GM12878 (cell line): ENCODE results near the gene TNF. TPM values are rescaled to one million over a fixed set of nuclear protein-coding genes. Genes with fewer than 3 reads are reported as not detected.

Source experiments
- ATAC-seq: fragments of 200-7000 bp; cut with Tn5 transposase; 3 replicates; pipeline ENCODE4 v1.9.1; 2020; ENCODE audit warnings: mild to moderate bottlenecking, moderate library complexity
- BruUV-seq: library from RNA; stranded (reverse); fragments of 400-500 nt; replicated peaks from 2 replicates; lab custom pipeline; 2021; lab: Mats Ljungman, UMichigan
- CTCF ChIA-PET: fragments of 300-600 bp; sonication (Branson Sonifier 250); formaldehyde crosslinking; extraction: SDS; loops from one replicate; lab custom pipeline; 2021; ENCODE audit warnings: inconsistent platforms; lab: Yijun Ruan, JAX
- POLR2A ChIA-PET: fragments of 350-600 bp; formaldehyde crosslinking; extraction: SDS; loops from one replicate; lab custom pipeline; 2021; ENCODE audit warnings: inconsistent platforms; lab: Charles Lee
- RAD21 ChIA-PET: fragments of 300-600 bp; sonication (Branson Sonifier 250); formaldehyde crosslinking; loops from one replicate; lab custom pipeline; 2023; ENCODE audit warnings: antibody characterized with exemption; ENCODE audit not compliant: unreplicated experiment; lab: Charles Lee
- SMC1A ChIA-PET: fragments of 300-600 bp; sonication (Branson Sonifier 250); formaldehyde crosslinking; loops from one replicate; lab custom pipeline; 2023; ENCODE audit not compliant: unreplicated experiment, uncharacterized antibody; lab: Charles Lee
- DNase-seq: peaks from one replicate; pipeline ENCODE4 v3.0.0-alpha.2; 2011; ENCODE audit warnings: low read depth, low spot score
- FAIRE-seq: peaks from 3 replicates; lab custom pipeline; 2011; peaks lifted over from hg19 to GRCh38; lab: Jason Lieb, UNC
- H2AFZ ChIP-seq: 2 replicates; pipeline ENCODE4 v1.6.0; 2011; ENCODE audit warnings: low read depth, low read length, control low read depth; ENCODE audit not compliant: control insufficient read depth
- H3K27ac ChIP-seq: 2 replicates; pipeline ENCODE4 v1.5.1; 2011; ENCODE audit warnings: control low read depth; ENCODE audit not compliant: control insufficient read depth, insufficient read depth
- H3K27me3 ChIP-seq, 2 experiments: replicated peaks in 1 of 2; 2 replicates each; pipeline versions ENCODE4 v1.6.0 to v1.6.1; 2011; ENCODE audit warnings: low read length in 1 of 2; ENCODE audit not compliant: control insufficient read depth in 2 of 2, insufficient read depth in 2 of 2
- H3K36me3 ChIP-seq, 2 experiments: 2 replicates each; pipeline ENCODE4 v1.5.1; 2011; ENCODE audit warnings: low read length in 1 of 2; ENCODE audit not compliant: control insufficient read depth in 2 of 2, insufficient read depth in 2 of 2
- H3K4me1 ChIP-seq: 2 replicates; pipeline ENCODE4 v1.6.1; 2011; ENCODE audit warnings: mild to moderate bottlenecking, low read length, moderate library complexity, mixed read lengths; ENCODE audit not compliant: control insufficient read depth, insufficient read depth
- H3K4me2 ChIP-seq: 2 replicates; pipeline ENCODE4 v1.6.0; 2011; ENCODE audit warnings: control low read depth; ENCODE audit not compliant: control insufficient read depth, insufficient read depth
- H3K4me3 ChIP-seq: fragments of 200-600 bp; sonication (generic); 2 replicates; pipeline ENCODE4 v1.5.1; 2016
- H3K79me2 ChIP-seq: 2 replicates; pipeline ENCODE4 v1.6.0; 2011; ENCODE audit warnings: low read length; ENCODE audit not compliant: control insufficient read depth, insufficient read depth
- H3K9ac ChIP-seq: 2 replicates; pipeline ENCODE4 v1.8.0; 2011; ENCODE audit warnings: low read length, control low read depth, mixed read lengths; ENCODE audit not compliant: control insufficient read depth, insufficient read depth
- H3K9me3 ChIP-seq: replicated peaks from 3 replicates; pipeline ENCODE4 v1.5.1; 2011; ENCODE audit warnings: mild to moderate bottlenecking, low read length; ENCODE audit not compliant: control insufficient read depth, insufficient read depth
- H4K20me1 ChIP-seq: 2 replicates; pipeline ENCODE4 v1.6.0; 2011; ENCODE audit not compliant: control insufficient read depth, insufficient read depth
- ATF7 ChIP-seq: fragments of 450-650 bp; IDR thresholded peaks from 2 replicates; pipeline ENCODE4 v1.6.1; 2016; ENCODE audit warnings: low read depth, mild to moderate bottlenecking
- BHLHE40 ChIP-seq, 2 experiments: fragments of 450-650 bp in 1 of 2; IDR thresholded peaks; 2 replicates each; pipeline ENCODE4 v1.6.1; 2011 to 2017; ENCODE audit warnings: low read depth in 2 of 2, borderline replicate concordance in 1 of 2, improper control_type of control experiment in 1 of 2, low read length in 1 of 2, mild to moderate bottlenecking in 1 of 2
- CHD1 ChIP-seq: IDR thresholded peaks from 2 replicates; pipeline ENCODE4 v1.6.1; 2012; ENCODE audit warnings: low read depth, low read length, improper control_type of control experiment
- CHD2 ChIP-seq: IDR thresholded peaks from 2 replicates; pipeline ENCODE4 v1.6.1; 2011; ENCODE audit warnings: low read depth, low read length, improper control_type of control experiment, borderline replicate concordance
- CREM ChIP-seq: IDR thresholded peaks from 2 replicates; pipeline ENCODE4 v1.6.1; 2014; ENCODE audit warnings: antibody characterized with exemption, low read depth
- DPF2 ChIP-seq: fragments of 450-650 bp; IDR thresholded peaks from 2 replicates; pipeline ENCODE4 v1.6.1; 2017; ENCODE audit warnings: mild to moderate bottlenecking
- EED ChIP-seq: sonication (generic); IDR thresholded peaks from 2 replicates; pipeline ENCODE4 v1.6.1; 2016; ENCODE audit warnings: antibody characterized with exemption, low read depth
- EGR1 ChIP-seq, 2 experiments: IDR thresholded peaks; 1 replicate in 1 of 2; 2 replicates in 1 of 2; pipeline ENCODE4 v1.6.1; 2011 to 2012; ENCODE audit warnings: low read depth in 2 of 2, low read length in 2 of 2, borderline replicate concordance in 1 of 2, mild to moderate bottlenecking in 1 of 2, moderate library complexity in 1 of 2
- EP300 ChIP-seq, 2 experiments: fragments of 150-350 bp in 1 of 2; IDR thresholded peaks; 2 replicates each; pipeline ENCODE4 v1.6.1; 2011 to 2012; ENCODE audit warnings: low read depth in 2 of 2, low read length in 2 of 2, borderline replicate concordance in 1 of 2, improper control_type of control experiment in 1 of 2, inconsistent platforms in 1 of 2; ENCODE audit not compliant: control insufficient read depth in 1 of 2
- GATAD2B ChIP-seq: fragments of 450-650 bp; conservative IDR thresholded peaks from 2 replicates; pipeline ENCODE4 v1.6.1; 2017; ENCODE audit warnings: low read depth, mild to moderate bottlenecking, moderate library complexity
- HDGF ChIP-seq: fragments of 450-650 bp; IDR thresholded peaks from 2 replicates; pipeline ENCODE4 v1.6.1; 2016; ENCODE audit warnings: antibody characterized with exemption
- IKZF1 ChIP-seq: fragments of 450-650 bp; conservative IDR thresholded peaks from 2 replicates; pipeline ENCODE4 v1.6.1; 2017; ENCODE audit warnings: antibody characterized with exemption, mild to moderate bottlenecking
- IRF4 ChIP-seq: IDR thresholded peaks from 2 replicates; pipeline ENCODE4 v1.6.1; 2011; ENCODE audit warnings: low read depth, low read length
- KDM1A ChIP-seq: fragments of 200-600 bp; sonication (generic); IDR thresholded peaks from 2 replicates; pipeline ENCODE4 v1.6.1; 2016; ENCODE audit warnings: borderline replicate concordance
- MTA2 ChIP-seq: fragments of 450-650 bp; IDR thresholded peaks from 2 replicates; pipeline ENCODE4 v1.6.1; 2016; ENCODE audit warnings: low read depth, mild to moderate bottlenecking, moderate library complexity
- NBN ChIP-seq: fragments of 450-650 bp; IDR thresholded peaks from 2 replicates; pipeline ENCODE4 v1.6.1; 2016
- NR2F1 ChIP-seq: fragments of 450-650 bp; conservative IDR thresholded peaks from 2 replicates; pipeline ENCODE4 v1.6.1; 2017; ENCODE audit warnings: mild to moderate bottlenecking
- POU2F2 ChIP-seq: IDR thresholded peaks from 3 replicates; pipeline ENCODE4 v1.6.1; 2011; ENCODE audit warnings: low read depth, mild to moderate bottlenecking, low read length, borderline replicate concordance
- RAD51 ChIP-seq: fragments of 450-650 bp; IDR thresholded peaks from 2 replicates; pipeline ENCODE4 v1.6.1; 2016; ENCODE audit warnings: moderate library complexity, mild to moderate bottlenecking, inconsistent platforms
- SP1 ChIP-seq: IDR thresholded peaks from one replicate; pipeline ENCODE4 v1.6.1; 2011; ENCODE audit warnings: low read depth, low read length
- SRF ChIP-seq, 2 experiments: IDR thresholded peaks; 2 replicates each; pipeline ENCODE4 v1.6.1; 2011; ENCODE audit warnings: low read depth in 2 of 2, low read length in 2 of 2, mild to moderate bottlenecking in 1 of 2, moderate library complexity in 1 of 2
- TARDBP ChIP-seq: IDR thresholded peaks from 2 replicates; pipeline ENCODE4 v1.6.1; 2016; ENCODE audit warnings: borderline replicate concordance
- TCF12 ChIP-seq: IDR thresholded peaks from 2 replicates; pipeline ENCODE4 v1.6.1; 2011; ENCODE audit warnings: low read depth, mild to moderate bottlenecking, low read length
- YY1 ChIP-seq: IDR thresholded peaks from 2 replicates; pipeline ENCODE4 v1.6.1; 2011; ENCODE audit warnings: low read depth, mild to moderate bottlenecking, low read length
- ZNF384 ChIP-seq: IDR thresholded peaks from 2 replicates; pipeline ENCODE4 v1.6.1; 2012; ENCODE audit warnings: low read depth, mild to moderate bottlenecking, low read length, improper control_type of control experiment, borderline replicate concordance
- WGBS: methylation state at CpG from one replicate; pipeline ENCODE4 v1.1.6; 2016; ENCODE audit warnings: low lambda C conversion rate; ENCODE audit not compliant: insufficient replicate concordance, insufficient coverage; ENCODE audit errors: missing lambda C conversion rate; 5-methylcytosine and 5-hydroxymethylcytosine counted together
- in situ Hi-C: fragments of 300-500 bp; cut with MboI; formaldehyde crosslinking; loops from 9 replicates; pipeline ENCODE4 v1.14.3; 2018; ENCODE audit warnings: mixed read lengths
- intact Hi-C: fragments of 100-400 bp; cut with micrococcal nuclease; formaldehyde crosslinking; loops from one replicate; pipeline ENCODE4 v1.14.2; 2022; ENCODE audit not compliant: unreplicated experiment
- polyA plus RNA-seq, 11 experiments: library from polyadenylated mRNA; depleted of rRNA in 4 of 11; unstranded in 6 of 11; stranded (reverse) in 5 of 11; fragments of >200 nt; fragmentation: Nextera tagmentation in 4 of 11; fragmentation: Illumina TruSeq in 1 of 11; extraction: Ambion mirVana in 4 of 11; extraction: Trizol in 1 of 11; gene quantifications; 1 replicate in 1 of 11; 2 replicates in 10 of 11; pipeline versions ENCODE4 v1.2.1 to v1.2.3, GENCODE V29; 2011 to 2016; ENCODE audit warnings: inconsistent platforms in 2 of 11, missing spikeins in 2 of 11, low read depth in 1 of 11
- total RNA-seq, 4 experiments: library from RNA; depleted of rRNA in 3 of 4; stranded (reverse); fragments of >200 nt in 3 of 4; fragmentation: Illumina TruSeq in 1 of 4; extraction: Trizol in 1 of 4; gene quantifications; 2 replicates each; pipeline versions ENCODE4 v1.2.1 to v1.2.3, GENCODE V29; 2013 to 2021

Gene TNF
- total and polyA plus RNA-seq, 10 of the 15 experiments (the other 5 are each of a cell fraction or from before 2014, with no cell fraction given), result 18.0 to 94.8 (median 61.9) TPM

GRCh38 chr6:31567531-31568370 is 7.6 kb upstream of the TNF start:
- Histone ChIP-seq H3K9ac (peak overlapping the region; percentile 52; the same call in 1 of the 2 replicates), H3K4me2 (peak overlapping the region; percentile 82)
- POLR2A ChIA-PET, result interaction anchor here (0.5 to 15.1 kb wide), 9 partner anchors 9 to 264 kb away, joined by 3 to 222 read pairs (median 6); partner anchors contain the start of genes ATP6V1G2, LST1, LTB and NCR3
- TF ChIP-seq ZNF384, result peak; percentile 16; the same call in 1 of the 2 replicates
- TF ChIP-seq YY1, result 0 out of 2 replicates have a peak, but pooled peaks have one; percentile 16
- no peak for TF ChIP-seq MTA2
- peak in 1 of 2 experiments; percentile 16; a peak in 1 of 4 replicates for TF ChIP-seq EP300 (IDR thresholded peaks at IDR 0.05; ENCODE audit: borderline replicate concordance in 1 of 2, control insufficient read depth in 1 of 2, low read depth in 2 of 2, low read length in 2 of 2)
- 0 out of 3 replicates have a peak, but pooled peaks of 1 of the 2 experiments have one; percentile 22 for TF ChIP-seq EGR1 (IDR thresholded peaks at IDR 0.05; ENCODE audit: borderline replicate concordance in 1 of 2, low read depth in 2 of 2, low read length in 2 of 2)
- TF ChIP-seq IRF4, result peak; percentile 61; the same call in 1 of the 2 replicates
- peak; percentile 56 for TF ChIP-seq SP1
- no peak for TF ChIP-seq TARDBP
- peak in 1 of 2 experiments; percentile 9; a peak in 1 of 4 replicates for TF ChIP-seq BHLHE40 (IDR thresholded peaks at IDR 0.05; ENCODE audit: borderline replicate concordance in 1 of 2, low read depth in 2 of 2, low read length in 1 of 2)
- TF ChIP-seq NR2F1, result peak; percentile 87
- peak; percentile 71; the same call in 1 of the 2 replicates for TF ChIP-seq CREM
- peak; percentile 84 for TF ChIP-seq EED
- TF ChIP-seq RAD51, result no peak
- peak; percentile 82 for TF ChIP-seq HDGF
- 0 out of 2 replicates have a peak, but pooled peaks have one; percentile 12 for TF ChIP-seq IKZF1
- no peak for TF ChIP-seq KDM1A
- 0 out of 2 replicates have a peak, but pooled peaks have one; percentile 20 for TF ChIP-seq GATAD2B
- peak; percentile 78; the same call in 1 of the 2 replicates for TF ChIP-seq NBN
- 0 out of 2 replicates have a peak, but pooled peaks have one; percentile 18 for TF ChIP-seq CHD2
- TF ChIP-seq POU2F2, result peak; percentile 26; the same call in 1 of the 3 replicates
- peak; percentile 43; the same call in 1 of the 2 replicates for TF ChIP-seq TCF12
- 0 out of 4 replicates have a peak, but pooled peaks of 1 of the 2 experiments have one; percentile 28 for TF ChIP-seq SRF (IDR thresholded peaks at IDR 0.05; ENCODE audit: low read depth in 2 of 2, low read length in 2 of 2)
- TF ChIP-seq DPF2, result no peak
- TF ChIP-seq CHD1, result no peak
- TF ChIP-seq ATF7, result peak; percentile 63

More at GRCh38 chr6:31567531-31568370, 7.6 kb upstream of the TNF start:
- H2AFZ ChIP-seq, result no peak overlapping the region
- peak overlapping the region; percentile 8; the same call in 1 of the 2 replicates for H3K4me3 ChIP-seq
- no peak for DNase-seq
- ChIA-PET SMC1A (interaction anchor here (1.0 to 45.5 kb wide), 4 partner anchors 13 to 75 kb away, joined by 3 to 1989 read pairs (median 996); partner anchors contain the start of genes ATP6V1G2, DDX39B, LST1 and LTA), RAD21 (interaction anchor here (0.9 to 5.5 kb wide), 10 partner anchors 8 to 295 kb away, joined by 3 to 62 read pairs (median 6); partner anchors contain the start of genes LTB and NEU1), CTCF (interaction anchor here (3.2 to 34.8 kb wide), 3 partner anchors 10 to 20 kb away, joined by 34 to 2098 read pairs (median 38); partner anchors contain the start of genes LST1, LTB, NCR3 and TNF)
- peak; percentile 61 for ATAC-seq
- peaks cover 64% of the 10 kb centered on the region for H3K4me1 ChIP-seq
- intact Hi-C loops, result loop anchor here (1.0 kb wide), 1 partner anchor 7 kb away; no protein-coding TSS in a partner anchor
- 0 out of 4 replicates have a peak, but pooled peaks cover 0 to 4% of the 10 kb centered on the region in 2 experiments for H3K36me3 ChIP-seq
- in situ Hi-C loops, result loop anchor here (25.0 kb wide), 2 partner anchors 1045 to 1395 kb away; partner anchors contain the start of genes BRD2 and HLA-DMA
- WGBS, result 14% methylated on average over 6 of the region's 9 CpGs
- H4K20me1 ChIP-seq, result no peaks in the 10 kb centered on the region
- peaks cover 20% of the 10 kb centered on the region for H3K79me2 ChIP-seq
- peak overlapping the region; percentile 90 for H3K27ac ChIP-seq
- TSS peak; percentile 38 for BruUV-seq
- FAIRE-seq, result no peak
- H3K27me3 ChIP-seq, result no peaks in the 10 kb centered on the region
- no peaks in the 10 kb centered on the region for H3K9me3 ChIP-seq
